PFSK-1 (cell line): ENCODE results near the gene ATG14.

Source experiments
- TAF1 ChIP-seq: IDR thresholded peaks from 2 replicates; pipeline ENCODE4 v1.6.1; 2012; ENCODE audit warnings: low read length, control low read depth, borderline replicate concordance; ENCODE audit not compliant: insufficient read depth
- TF ChIP-seq, protein P1 (sequence below), 2 experiments: IDR thresholded peaks; 2 replicates each; pipeline versions ENCODE4 v1.6.1 to v1.8.0; 2011 to 2012; ENCODE audit warnings: low read depth in 2 of 2, low read length in 2 of 2, control low read depth in 1 of 2, inconsistent platforms in 1 of 2, mild to moderate bottlenecking in 1 of 2, moderate library complexity in 1 of 2; ENCODE audit not compliant: insufficient read depth in 1 of 2

DNA sequence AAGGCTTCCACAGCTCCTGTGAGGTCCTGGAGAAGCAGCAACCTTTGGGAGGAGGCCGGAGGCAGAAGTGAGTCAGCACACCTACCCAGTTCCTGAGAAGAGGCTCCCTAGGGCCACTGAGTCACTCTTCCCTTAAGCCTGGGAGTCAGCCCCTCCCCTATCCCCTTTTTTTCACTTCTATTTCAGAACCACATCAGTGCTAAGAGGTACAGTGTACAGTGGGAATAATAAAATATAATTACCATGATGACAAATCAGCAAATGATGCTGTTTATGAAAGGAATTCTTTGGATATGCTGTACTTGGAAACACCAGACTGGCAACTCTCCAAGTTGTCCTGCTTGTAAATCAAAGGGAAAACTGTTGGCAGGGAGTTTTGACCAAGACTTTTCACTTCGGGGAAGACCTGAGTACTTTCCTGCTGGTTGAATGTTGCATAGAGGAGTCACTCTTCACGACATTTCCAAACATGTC is 36.5 kb upstream of the ATG14 start:
- TF ChIP-seq, protein P1, sequence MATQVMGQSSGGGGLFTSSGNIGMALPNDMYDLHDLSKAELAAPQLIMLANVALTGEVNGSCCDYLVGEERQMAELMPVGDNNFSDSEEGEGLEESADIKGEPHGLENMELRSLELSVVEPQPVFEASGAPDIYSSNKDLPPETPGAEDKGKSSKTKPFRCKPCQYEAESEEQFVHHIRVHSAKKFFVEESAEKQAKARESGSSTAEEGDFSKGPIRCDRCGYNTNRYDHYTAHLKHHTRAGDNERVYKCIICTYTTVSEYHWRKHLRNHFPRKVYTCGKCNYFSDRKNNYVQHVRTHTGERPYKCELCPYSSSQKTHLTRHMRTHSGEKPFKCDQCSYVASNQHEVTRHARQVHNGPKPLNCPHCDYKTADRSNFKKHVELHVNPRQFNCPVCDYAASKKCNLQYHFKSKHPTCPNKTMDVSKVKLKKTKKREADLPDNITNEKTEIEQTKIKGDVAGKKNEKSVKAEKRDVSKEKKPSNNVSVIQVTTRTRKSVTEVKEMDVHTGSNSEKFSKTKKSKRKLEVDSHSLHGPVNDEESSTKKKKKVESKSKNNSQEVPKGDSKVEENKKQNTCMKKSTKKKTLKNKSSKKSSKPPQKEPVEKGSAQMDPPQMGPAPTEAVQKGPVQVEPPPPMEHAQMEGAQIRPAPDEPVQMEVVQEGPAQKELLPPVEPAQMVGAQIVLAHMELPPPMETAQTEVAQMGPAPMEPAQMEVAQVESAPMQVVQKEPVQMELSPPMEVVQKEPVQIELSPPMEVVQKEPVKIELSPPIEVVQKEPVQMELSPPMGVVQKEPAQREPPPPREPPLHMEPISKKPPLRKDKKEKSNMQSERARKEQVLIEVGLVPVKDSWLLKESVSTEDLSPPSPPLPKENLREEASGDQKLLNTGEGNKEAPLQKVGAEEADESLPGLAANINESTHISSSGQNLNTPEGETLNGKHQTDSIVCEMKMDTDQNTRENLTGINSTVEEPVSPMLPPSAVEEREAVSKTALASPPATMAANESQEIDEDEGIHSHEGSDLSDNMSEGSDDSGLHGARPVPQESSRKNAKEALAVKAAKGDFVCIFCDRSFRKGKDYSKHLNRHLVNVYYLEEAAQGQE (IDR thresholded peaks at IDR 0.05; ENCODE audit: insufficient read depth in 1 of 2, low read depth in 2 of 2, low read length in 2 of 2) = no peak
- no peak for TF ChIP-seq TAF1
